Dermis blood vessel endothelial cell (primary cell): ENCODE measurements around the gene OR6Q1. TPM values are rescaled to one million over a fixed set of nuclear protein-coding genes. Genes with fewer than 3 reads are reported as not detected.

Experiments used
- DNase-seq: peaks from one replicate; pipeline ENCODE4 v3.0.0; 2010
- total RNA-seq: library from RNA; depleted of rRNA; stranded (reverse); fragments of >200 nt; gene quantifications from 2 replicates; pipeline ENCODE4 v1.2.3, GENCODE V29; 2014

Gene OR6Q1
- total RNA-seq, 1 donor from 2014 or later, result not detected

GRCh38 chr11:58058276-58059006, 27.7 kb downstream of the OR6Q1 start:
- peak; percentile 37 for DNase-seq

GRCh38 chr11:58059007-58059350, 28.2 kb downstream of the OR6Q1 start:
- DNase-seq, result peak; percentile 52

GRCh38 chr11:58060535-58060934, 29.8 kb downstream of the OR6Q1 start:
- DNase-seq, result no peak

- DNase-seq, result no peak
These were observed 30.4 kb downstream of the OR6Q1 start for GRCh38 chr11:58060939-58061672.

- no peak for DNase-seq
These were observed 31.1 kb downstream of the OR6Q1 start for GRCh38 chr11:58061813-58062212.

- DNase-seq, result no peak
These were observed 36.9 kb downstream of the OR6Q1 start for GRCh38 chr11:58067685-58068084.

- no peak for DNase-seq
These were observed 37.9 kb downstream of the OR6Q1 start for GRCh38 chr11:58068655-58069054.

GRCh38 chr11:58070585-58070984, 39.8 kb downstream of the OR6Q1 start:
- DNase-seq, result no peak

GRCh38 chr11:58075781-58076180, 45.0 kb downstream of the OR6Q1 start:
- DNase-seq, result no peak

Other genes with a start within 250 kb of the OR6Q1 start
- not detected in 2 replicates for gene OR9Q1, start 7.1 kb upstream of the OR6Q1 start, total RNA-seq
- gene OR9I1, start 94.6 kb downstream of the OR6Q1 start, total RNA-seq, result not detected in 2 replicates
- gene OR9Q2, start 158.1 kb downstream of the OR6Q1 start, total RNA-seq, result not detected in 2 replicates
- not detected in 2 replicates for gene OR1S2, start 173.2 kb downstream of the OR6Q1 start, total RNA-seq
- gene OR1S1, start 181.8 kb downstream of the OR6Q1 start, total RNA-seq, result not detected in 2 replicates
- not detected in 2 replicates for gene OR10Q1, start 198.0 kb downstream of the OR6Q1 start, total RNA-seq
- gene OR10W1, start 237.3 kb downstream of the OR6Q1 start, total RNA-seq, result not detected in 2 replicates